Heart right ventricle (tissue), 16 donors: ENCODE data around the gene KCNIP1. TPM values are rescaled to one million over a fixed set of nuclear protein-coding genes. Genes with fewer than 3 reads are reported as not detected.

Experiments
- ATAC-seq, 8 donors: fragments of 200-7000 bp; cut with Tn5 transposase; one replicate each; pipeline ENCODE4 v1.9.1; 2020; ENCODE audit warnings: mild to moderate bottlenecking in 8 of 8, moderate library complexity in 8 of 8, moderate number of reproducible peaks in 1 of 8
- DNase-seq, 2 donors: peaks; one replicate each; pipeline ENCODE4 v3.0.0-alpha.2; 2020
- H3K27ac ChIP-seq, 10 donors: fragments of 200-600 bp; sonication (generic) in 2 of 10; one replicate each; pipeline versions ENCODE4 v1.5.0 to v1.8.0; 2020 to 2022; ENCODE audit warnings: mild to moderate bottlenecking in 3 of 10
- H3K27me3 ChIP-seq, 7 donors: fragments of 200-600 bp; one replicate each; pipeline ENCODE4 v1.8.0; 2021 to 2022; ENCODE audit warnings: mild to moderate bottlenecking in 2 of 7
- H3K36me3 ChIP-seq, 9 donors: fragments of 200-600 bp; sonication (generic) in 1 of 9; one replicate each; pipeline versions ENCODE4 v1.5.0 to v1.8.0; 2020 to 2022; ENCODE audit warnings: mild to moderate bottlenecking in 2 of 9
- H3K4me1 ChIP-seq, 9 donors: fragments of 200-600 bp; sonication (generic) in 1 of 9; one replicate each; pipeline versions ENCODE4 v1.5.0 to v1.8.0; 2020 to 2022; ENCODE audit warnings: mild to moderate bottlenecking in 4 of 9
- H3K4me3 ChIP-seq, 10 donors: fragments of 200-600 bp; sonication (generic) in 2 of 10; one replicate each; pipeline versions ENCODE4 v1.5.0 to v1.8.0; 2020 to 2022; ENCODE audit warnings: mild to moderate bottlenecking in 7 of 10, moderate library complexity in 2 of 10
- H3K9me3 ChIP-seq, 11 donors: fragments of 200-600 bp in 10 of 11; sonication (generic) in 2 of 11; one replicate each; pipeline versions ENCODE4 v1.5.0 to v1.8.0; 2013 to 2022; ENCODE audit warnings: mild to moderate bottlenecking in 2 of 11, control low read depth in 1 of 11, moderate library complexity in 1 of 11
- WGBS, 2 donors: extraction: QIAGEN DNeasy Blood & Tissue Kit; methylation state at CpG; one replicate each; pipeline ENCODE4 v1.1.7; 2013; ENCODE audit warnings: inconsistent platforms in 1 of 2; 5-methylcytosine and 5-hydroxymethylcytosine counted together
- intact Hi-C, 10 donors: fragments of 100-400 bp; cut with DNase I; formaldehyde crosslinking; loops; one replicate each; pipeline versions ENCODE4 v1.11.1 to v1.14.2; 2022
- polyA plus RNA-seq, 2 donors: library from polyadenylated mRNA; stranded (reverse); fragments of 200-250 nt; gene quantifications; one replicate each; pipeline ENCODE4 v1.2.3, GENCODE V29; 2013
- total RNA-seq, 10 donors: library from RNA; stranded (reverse); fragmentation: NEBNext Ultra II Directional in 3 of 10; extraction: Animal tissue kit (Norgen Biotek cat#: 25700) in 3 of 10; gene quantifications; one replicate each; pipeline versions ENCODE4 v1.2.1 to v1.2.4, GENCODE V29; 2021 to 2023
- TF ChIP-seq, protein P1 (sequence below), 9 donors: fragments of 200-600 bp; sonication (generic) in 2 of 9; IDR thresholded peaks; one replicate each; pipeline versions ENCODE4 v1.5.0 to v1.8.0; 2021 to 2022; ENCODE audit warnings: antibody characterized with exemption in 9 of 9, mild to moderate bottlenecking in 5 of 9, moderate library complexity in 1 of 9
- donor health status: Arrhythmogenic right ventricular cardiomyopathy.
- donor health status: ischemic (EF 13 %, LVEDD 7.1; RV severe dilation, severe dysfunction).
- donor health status: healthy with polysubstance abuse.
- donor health status: DM: no; HTN: yes; CAD: no.
- donor health status: DM: no; HTN: no; CAD: no.
- donor health status: ischemic (EF 25% LVEDD 6.9; RV normal size, moderate dysfunction).
- donor health status: ischemic (EF 25% LVEDD 5.7; RV mildly dilated, moderate dysfunction).
- donor health status: healthy.
- donor health status: DM: yes; HTN: yes; CAD: no.
- donor health status: Ischemic cardiomyopathy.
- donor health status: ischemic (EF 35%, LVEDD 5.7; RV mildly dilated, moderate dysfunction).
- donor health status: nonischemic (EF 11% LVEDD 7.7; RV severe dilation, severe dysfunction).
- donor health status: DM: yes; HTN: yes; CAD: no.
- donor health status: PGD.
- donor health status: ischemic (EF 29% LVEDD 5.4; RV normal size, mild dysfunction).
- donor health status: nonischemic (EF 23%, LVEDD 6.1; RV moderate dilation, normal function).

The KCNIP1 gene
- total and polyA plus RNA-seq, 12 donors = 0.06 to 0.67 (median 0.21) TPM; not detected in 7

DNA sequence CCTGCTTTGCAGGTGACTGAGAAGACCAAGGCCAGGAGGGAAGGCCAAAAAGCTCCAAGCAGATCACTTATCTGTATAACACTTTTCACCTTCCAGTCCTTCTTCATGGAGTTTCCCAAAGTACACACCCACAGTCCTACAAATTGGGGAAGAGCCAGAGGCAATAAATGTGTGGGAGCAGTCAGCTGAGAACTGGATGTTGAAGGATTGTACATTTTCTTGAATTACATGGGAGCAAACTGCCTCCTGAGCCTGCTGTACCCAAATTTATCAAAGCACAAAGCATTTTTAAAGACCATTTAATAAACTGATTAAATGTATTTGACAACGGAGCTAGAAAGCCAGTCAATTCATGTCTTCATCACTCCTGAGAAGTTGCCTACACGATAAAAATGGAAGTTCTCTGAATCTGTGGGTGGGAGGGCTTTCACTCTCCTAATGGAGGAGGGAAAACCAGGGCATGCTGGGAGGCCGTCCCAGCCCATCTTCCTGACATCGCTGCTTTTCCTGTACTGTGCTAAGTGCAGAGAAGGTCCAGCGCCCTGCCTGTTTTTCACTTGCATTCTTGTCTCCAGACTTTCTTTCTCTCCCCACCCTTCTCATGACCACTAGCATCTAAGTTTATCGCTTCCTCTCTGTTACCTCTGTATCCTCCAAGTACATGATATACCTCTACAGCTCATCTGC, 79.0 kb downstream of the KCNIP1 start:
- intact Hi-C loops = no loop called here
- H3K4me1 ChIP-seq = peaks cover 0 to 8% (median 0%) of the 10 kb centered on the region in 9 donors
- no peak overlapping the region for H3K27ac ChIP-seq
- TF ChIP-seq, protein P1, sequence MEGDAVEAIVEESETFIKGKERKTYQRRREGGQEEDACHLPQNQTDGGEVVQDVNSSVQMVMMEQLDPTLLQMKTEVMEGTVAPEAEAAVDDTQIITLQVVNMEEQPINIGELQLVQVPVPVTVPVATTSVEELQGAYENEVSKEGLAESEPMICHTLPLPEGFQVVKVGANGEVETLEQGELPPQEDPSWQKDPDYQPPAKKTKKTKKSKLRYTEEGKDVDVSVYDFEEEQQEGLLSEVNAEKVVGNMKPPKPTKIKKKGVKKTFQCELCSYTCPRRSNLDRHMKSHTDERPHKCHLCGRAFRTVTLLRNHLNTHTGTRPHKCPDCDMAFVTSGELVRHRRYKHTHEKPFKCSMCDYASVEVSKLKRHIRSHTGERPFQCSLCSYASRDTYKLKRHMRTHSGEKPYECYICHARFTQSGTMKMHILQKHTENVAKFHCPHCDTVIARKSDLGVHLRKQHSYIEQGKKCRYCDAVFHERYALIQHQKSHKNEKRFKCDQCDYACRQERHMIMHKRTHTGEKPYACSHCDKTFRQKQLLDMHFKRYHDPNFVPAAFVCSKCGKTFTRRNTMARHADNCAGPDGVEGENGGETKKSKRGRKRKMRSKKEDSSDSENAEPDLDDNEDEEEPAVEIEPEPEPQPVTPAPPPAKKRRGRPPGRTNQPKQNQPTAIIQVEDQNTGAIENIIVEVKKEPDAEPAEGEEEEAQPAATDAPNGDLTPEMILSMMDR (IDR thresholded peaks at IDR 0.05) = no peak
- DNase-seq (no peak), ATAC-seq (no peak)
- no peaks in the 10 kb centered on the region for H3K27me3 ChIP-seq
- H3K4me3 ChIP-seq = no peak overlapping the region
- no peaks in the 10 kb centered on the region for H3K36me3 ChIP-seq
- WGBS, 2 donors = 79 to 84% methylated on average over 6 of the region's 6 CpGs
- peaks cover 0 to 8% (median 0%) of the 10 kb centered on the region in 11 donors for H3K9me3 ChIP-seq

DNA sequence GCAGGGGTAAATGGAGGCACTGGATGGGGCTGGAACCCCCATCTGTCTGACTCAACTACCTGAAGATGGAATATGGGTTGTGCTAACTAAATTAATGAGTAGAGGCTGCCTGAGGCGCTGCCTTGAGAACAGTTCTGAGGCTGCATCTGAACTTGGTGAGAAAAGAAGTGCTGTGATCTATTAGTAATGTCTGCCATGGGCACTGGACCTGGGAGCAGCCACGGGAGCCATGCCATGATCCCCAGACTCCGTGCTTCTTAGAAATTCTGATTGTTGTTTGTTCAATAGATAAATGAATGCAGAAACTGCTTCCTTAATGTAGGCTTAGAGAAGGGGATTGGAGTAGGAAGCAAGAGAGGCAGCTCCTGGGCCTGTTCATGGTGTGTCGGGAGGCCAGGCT, 80.2 kb downstream of the KCNIP1 start:
- no peak overlapping the region for H3K4me3 ChIP-seq
- H3K9me3 ChIP-seq = peaks cover 0 to 3% (median 0%) of the 10 kb centered on the region in 11 donors
- WGBS, 2 donors = 57 to 67% methylated on average over 4 of the region's 4 CpGs
- ATAC-seq (no peak), DNase-seq (no peak)
- H3K4me1 ChIP-seq = peaks cover 0 to 8% (median 0%) of the 10 kb centered on the region in 9 donors
- no peaks in the 10 kb centered on the region for H3K27me3 ChIP-seq
- intact Hi-C loops = no loop called here
- TF ChIP-seq, protein P1 (IDR thresholded peaks at IDR 0.05) = no peak
- H3K36me3 ChIP-seq = no peaks in the 10 kb centered on the region
- H3K27ac ChIP-seq = no peak overlapping the region

DNA sequence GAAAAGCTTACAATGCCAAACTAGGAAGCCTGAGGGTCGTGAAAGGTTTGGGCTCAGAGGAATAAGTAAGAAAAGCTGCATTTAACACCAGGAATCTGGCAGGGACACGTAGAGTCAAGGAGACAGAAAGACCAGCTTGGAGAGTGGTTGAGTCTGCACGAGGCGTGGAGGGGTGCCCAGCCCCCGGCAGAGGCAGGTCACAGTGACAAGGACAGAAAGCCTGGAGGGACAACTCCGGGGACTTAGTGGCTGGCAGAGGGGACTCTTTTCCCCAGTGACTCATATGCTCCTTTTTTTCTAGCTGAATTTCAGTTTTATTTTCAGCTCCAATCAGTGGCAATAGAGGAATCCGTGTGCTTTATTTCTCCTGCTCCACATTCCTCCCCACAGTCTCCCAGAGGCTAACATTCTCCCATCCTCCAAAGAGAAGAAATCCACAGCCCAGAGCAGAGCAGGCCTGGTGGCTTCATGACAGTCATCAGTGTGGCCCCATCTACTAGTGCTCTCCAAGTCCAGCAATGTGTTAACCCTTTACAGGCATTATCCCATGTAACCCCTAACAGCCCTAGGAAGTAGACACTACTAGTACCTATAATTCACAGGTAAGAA, 80.7 kb downstream of the KCNIP1 start:
- ATAC-seq (peak in 1 of 8 donors; percentile 75), DNase-seq (no peak)
- H3K4me1 ChIP-seq = peaks cover 0 to 8% (median 0%) of the 10 kb centered on the region in 9 donors
- no peak overlapping the region for H3K27ac ChIP-seq
- intact Hi-C loops = no loop called here
- TF ChIP-seq, protein P1 (IDR thresholded peaks at IDR 0.05) = no peak
- no peaks in the 10 kb centered on the region for H3K36me3 ChIP-seq
- 29 to 31% methylated on average over 7 of the region's 7 CpGs for whole genome bisulfite sequencing, 2 donors
- no peaks in the 10 kb centered on the region for H3K9me3 ChIP-seq
- no peak overlapping the region for H3K4me3 ChIP-seq
- H3K27me3 ChIP-seq = no peaks in the 10 kb centered on the region

DNA sequence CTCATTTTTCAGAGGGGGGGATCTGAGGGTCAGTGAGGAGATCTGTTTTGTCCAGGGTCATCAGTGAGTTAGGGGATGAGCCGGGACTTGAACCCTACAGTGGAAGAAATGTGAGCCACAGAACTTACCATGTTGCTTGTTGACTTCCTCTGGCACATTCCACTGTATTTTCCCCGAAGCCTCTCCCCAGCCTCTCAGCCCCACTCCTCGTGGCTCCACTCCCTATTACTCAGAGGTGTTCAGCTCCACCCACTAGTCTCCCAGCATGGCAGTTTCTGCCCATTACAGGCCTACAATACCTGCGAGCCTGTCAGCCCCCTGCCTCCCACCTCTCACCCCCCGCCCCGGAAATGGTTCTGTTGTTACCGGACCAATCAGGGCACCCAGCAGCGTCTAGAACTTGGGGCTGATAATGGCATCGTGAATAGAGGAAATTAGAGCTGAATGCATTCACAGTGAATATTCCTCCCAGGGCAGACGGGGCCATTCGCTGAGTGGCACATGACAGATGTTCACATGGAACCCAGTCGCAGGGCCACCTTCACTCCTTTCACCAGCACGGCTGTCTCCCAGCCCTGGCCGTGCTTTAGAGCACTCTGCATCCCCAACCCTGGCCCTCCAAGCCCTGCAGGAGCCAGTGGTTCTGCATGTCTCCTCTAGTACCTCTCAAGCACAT, 81.6 kb downstream of the KCNIP1 start:
- peaks cover 0 to 8% (median 0%) of the 10 kb centered on the region in 9 donors for H3K4me1 ChIP-seq
- no peaks in the 10 kb centered on the region for H3K9me3 ChIP-seq
- H3K4me3 ChIP-seq = no peak overlapping the region
- H3K27me3 ChIP-seq = no peaks in the 10 kb centered on the region
- TF ChIP-seq, protein P1 (IDR thresholded peaks at IDR 0.05) = no peak
- H3K36me3 ChIP-seq = no peaks in the 10 kb centered on the region
- WGBS, 2 donors = 85 to 86% methylated on average over 14 of the region's 14 CpGs
- H3K27ac ChIP-seq = no peak overlapping the region
- intact Hi-C loops = no loop called here
- no peak for ATAC-seq
- no peak for DNase-seq
